Measurements from ENCODE around the gene RNF14. TPM values are rescaled to one million over a fixed set of nuclear protein-coding genes. Genes with fewer than 3 reads are reported as not detected.

The RNF14 gene
- total and polyA plus RNA-seq, 10 of the 15 experiments (the other 5 are each of a cell fraction or from before 2014, with no cell fraction given), result 13.2 to 41.8 (median 28.3) TPM

- TF ChIP-seq BCL3 (IDR thresholded peaks at IDR 0.05; ENCODE audit: borderline replicate concordance, insufficient read depth, low read depth, low read length, poor library complexity, severe bottlenecking), result no peak
- no peak for TF ChIP-seq CEBPZ (IDR thresholded peaks at IDR 0.05; ENCODE audit: low read depth, low read length)
- TF ChIP-seq TCF7 (IDR thresholded peaks at IDR 0.05; ENCODE audit: borderline replicate concordance), result no peak
- no peak for TF ChIP-seq CHD4 (IDR thresholded peaks at IDR 0.05)
- 0 out of 2 replicates have a peak, but pooled peaks have one; percentile 59 for TF ChIP-seq SMARCA5 (IDR thresholded peaks at IDR 0.05)
These were observed 44.0 kb downstream of the RNF14 start, which contains the start of gene GNPDA1 (continued) for GRCh38 chr5:142012792-142013388.
